Measurements from ENCODE around the gene WNK1. TPM values are rescaled to one million over a fixed set of nuclear protein-coding genes. Genes with fewer than 3 reads are reported as not detected.

Gene WNK1
- total and polyA plus RNA-seq, 12 donors, result 14.2 to 315 (median 123) TPM

DNA sequence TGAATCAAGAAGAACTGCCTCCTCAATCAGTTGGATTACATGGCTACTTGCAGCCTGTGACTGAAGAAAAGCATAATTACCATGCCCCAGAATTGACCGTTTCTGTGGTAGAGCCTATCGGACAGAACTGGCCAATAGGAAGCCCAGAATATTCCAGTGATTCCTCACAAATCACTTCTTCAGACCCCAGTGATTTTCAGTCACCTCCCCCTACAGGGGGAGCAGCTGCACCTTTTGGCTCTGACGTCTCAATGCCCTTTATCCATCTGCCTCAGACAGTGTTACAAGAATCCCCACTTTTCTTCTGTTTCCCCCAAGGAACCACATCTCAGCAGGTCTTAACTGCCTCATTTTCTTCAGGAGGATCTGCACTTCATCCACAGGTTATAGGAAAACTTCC lies 116.3 kb downstream of the WNK1 start:
- intact Hi-C loops (cut with DNase I), result no loop called here

DNA sequence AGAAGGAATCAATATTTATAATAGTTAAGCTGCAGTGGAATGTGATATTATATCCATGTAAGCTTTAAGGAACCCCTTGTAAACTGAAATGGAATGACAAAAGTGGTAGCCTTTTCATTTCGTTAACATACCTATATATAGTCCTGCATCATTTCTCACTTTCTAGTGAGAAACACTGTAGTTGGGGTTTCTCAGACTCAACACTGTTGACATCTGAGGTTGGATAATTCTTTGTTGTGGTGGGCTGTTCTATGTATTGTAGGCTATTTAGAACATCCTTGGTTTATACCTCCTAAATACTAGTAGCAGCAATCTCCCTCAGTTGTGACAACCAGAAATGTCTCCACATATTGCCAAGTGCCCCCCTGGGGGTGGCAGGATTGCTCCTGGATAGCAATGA lies 118.0 kb downstream of the WNK1 start:
- TF ChIP-seq, protein P1, sequence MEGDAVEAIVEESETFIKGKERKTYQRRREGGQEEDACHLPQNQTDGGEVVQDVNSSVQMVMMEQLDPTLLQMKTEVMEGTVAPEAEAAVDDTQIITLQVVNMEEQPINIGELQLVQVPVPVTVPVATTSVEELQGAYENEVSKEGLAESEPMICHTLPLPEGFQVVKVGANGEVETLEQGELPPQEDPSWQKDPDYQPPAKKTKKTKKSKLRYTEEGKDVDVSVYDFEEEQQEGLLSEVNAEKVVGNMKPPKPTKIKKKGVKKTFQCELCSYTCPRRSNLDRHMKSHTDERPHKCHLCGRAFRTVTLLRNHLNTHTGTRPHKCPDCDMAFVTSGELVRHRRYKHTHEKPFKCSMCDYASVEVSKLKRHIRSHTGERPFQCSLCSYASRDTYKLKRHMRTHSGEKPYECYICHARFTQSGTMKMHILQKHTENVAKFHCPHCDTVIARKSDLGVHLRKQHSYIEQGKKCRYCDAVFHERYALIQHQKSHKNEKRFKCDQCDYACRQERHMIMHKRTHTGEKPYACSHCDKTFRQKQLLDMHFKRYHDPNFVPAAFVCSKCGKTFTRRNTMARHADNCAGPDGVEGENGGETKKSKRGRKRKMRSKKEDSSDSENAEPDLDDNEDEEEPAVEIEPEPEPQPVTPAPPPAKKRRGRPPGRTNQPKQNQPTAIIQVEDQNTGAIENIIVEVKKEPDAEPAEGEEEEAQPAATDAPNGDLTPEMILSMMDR (IDR thresholded peaks at IDR 0.05), result no peak
- no peak for TF ChIP-seq POLR2A (IDR thresholded peaks at IDR 0.05)
- 83 to 96% (median 89%) methylated on average over 1 of the region's 1 CpG for WGBS, 4 donors
- no peaks in the 10 kb centered on the region for H3K27me3 ChIP-seq
- no peak overlapping the region for H3K27ac ChIP-seq
- no peaks in the 10 kb centered on the region for H3K9me3 ChIP-seq (replicated peaks in 1 of 3)
- H3K36me3 ChIP-seq (replicated peaks in 1 of 2), result peaks cover 0 to 57% of the 10 kb centered on the region in 2 donors
- intact Hi-C loops (cut with DNase I), result no loop called here
- no peak for DNase-seq
- H3K4me3 ChIP-seq, result no peak overlapping the region
- H3K4me1 ChIP-seq (replicated peaks in 1 of 2), result peaks cover 0 to 7% of the 10 kb centered on the region in 2 donors

More for the DNA sequence above, 116.3 kb downstream of the WNK1 start:
- Histone ChIP-seq H3K4me3 (no peak overlapping the region), H3K36me3 (replicated peaks in 1 of 2) (peaks cover 0 to 57% of the 10 kb centered on the region in 2 donors), H3K4me1 (replicated peaks in 1 of 2) (peaks cover 0 to 5% of the 10 kb centered on the region in 2 donors), H3K27ac (no peak overlapping the region), H3K27me3 (no peaks in the 10 kb centered on the region), H3K9me3 (replicated peaks in 1 of 3) (no peaks in the 10 kb centered on the region)
- 73 to 88% (median 84%) methylated on average over 3 of the region's 3 CpGs for WGBS, 4 donors
- TF ChIP-seq, protein P1 (IDR thresholded peaks at IDR 0.05), result no peak
- no peak for TF ChIP-seq POLR2A (IDR thresholded peaks at IDR 0.05)
- DNase-seq, result no peak

DNA sequence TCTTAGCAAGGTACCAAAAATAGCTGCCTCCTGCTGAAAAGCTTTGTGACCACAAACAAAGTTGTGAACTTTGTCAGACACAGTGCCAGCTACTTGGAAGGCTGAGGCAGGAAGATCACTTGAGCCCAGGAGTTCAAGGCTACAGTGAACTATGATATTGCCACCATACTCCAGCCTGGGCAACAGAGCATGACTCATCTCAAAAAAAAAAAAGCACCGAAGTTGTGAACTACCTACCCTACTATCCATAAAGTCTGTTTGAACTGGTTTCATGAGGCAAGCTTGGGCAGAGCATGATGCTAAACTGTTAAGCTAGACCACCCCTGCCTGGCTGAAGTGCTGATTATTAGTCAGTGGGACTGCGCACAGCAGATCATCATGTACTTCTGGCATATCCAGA lies 121.6 kb downstream of the WNK1 start:
- Histone ChIP-seq H3K4me3 (no peak overlapping the region), H3K9me3 (replicated peaks in 1 of 3) (no peaks in the 10 kb centered on the region), H3K27ac (no peak overlapping the region), H3K36me3 (replicated peaks in 1 of 2) (peaks cover 0 to 40% of the 10 kb centered on the region in 2 donors), H3K27me3 (no peaks in the 10 kb centered on the region), H3K4me1 (replicated peaks in 1 of 2) (peaks cover 0 to 7% of the 10 kb centered on the region in 2 donors)
- TF ChIP-seq, protein P1 (IDR thresholded peaks at IDR 0.05), result no peak
- TF ChIP-seq POLR2A (IDR thresholded peaks at IDR 0.05), result no peak
- 54 to 80% (median 74%) methylated on average over 2 of the region's 2 CpGs for WGBS, 4 donors
- peak; percentile 37 to 77 (median 70) for DNase-seq
- intact Hi-C loops (cut with DNase I), result no loop called here

DNA sequence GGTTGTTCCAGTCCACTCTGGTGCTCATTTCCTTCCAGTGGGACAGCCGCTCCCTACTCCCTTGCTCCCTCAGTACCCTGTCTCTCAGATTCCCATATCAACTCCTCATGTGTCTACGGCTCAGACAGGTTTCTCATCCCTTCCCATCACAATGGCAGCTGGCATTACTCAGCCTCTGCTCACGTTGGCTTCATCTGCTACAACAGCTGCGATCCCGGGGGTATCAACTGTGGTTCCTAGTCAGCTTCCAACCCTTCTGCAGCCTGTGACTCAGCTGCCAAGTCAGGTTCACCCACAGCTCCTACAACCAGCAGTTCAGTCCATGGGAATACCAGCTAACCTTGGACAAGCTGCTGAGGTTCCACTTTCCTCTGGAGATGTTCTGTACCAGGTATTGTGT lies 127.3 kb downstream of the WNK1 start:
- no peak overlapping the region for H3K4me3 ChIP-seq
- no peak for TF ChIP-seq POLR2A (IDR thresholded peaks at IDR 0.05)
- TF ChIP-seq, protein P1 (IDR thresholded peaks at IDR 0.05), result no peak
- H3K4me1 ChIP-seq (replicated peaks in 1 of 2), result no peaks in the 10 kb centered on the region
- H3K9me3 ChIP-seq (replicated peaks in 1 of 3), result no peaks in the 10 kb centered on the region
- 80 to 94% (median 91%) methylated on average over 4 to 5 of the region's 5 CpGs for WGBS, 4 donors
- peaks cover 0 to 64% of the 10 kb centered on the region in 2 donors for H3K36me3 ChIP-seq (replicated peaks in 1 of 2)
- no peaks in the 10 kb centered on the region for H3K27me3 ChIP-seq
- intact Hi-C loops (cut with DNase I), result no loop called here
- H3K27ac ChIP-seq, result no peak overlapping the region
- DNase-seq, result no peak

Data from adrenal gland (tissue), 12 donors.